Sigmoid colon (tissue), 4 donors: ENCODE data around the gene ZNF460.

Experiments used
- CTCF ChIP-seq, 4 experiments: fragments of 450-650 bp in 3 of 4; fragments of 200-600 bp in 1 of 4; IDR thresholded peaks; one replicate each; pipeline ENCODE4 v1.5.1; 2016 to 2019; ENCODE audit warnings: antibody characterized with exemption in 4 of 4, mild to moderate bottlenecking in 3 of 4, moderate library complexity in 2 of 4
- EP300 ChIP-seq, 4 donors: sonication (generic); formaldehyde crosslinking; IDR thresholded peaks; one replicate each; pipeline ENCODE4 v1.6.1; 2017; ENCODE audit warnings: antibody characterized with exemption in 4 of 4
- POLR2A ChIP-seq, 2 donors: fragments of 450-650 bp; IDR thresholded peaks; one replicate each; pipeline ENCODE4 v1.6.1; 2016; ENCODE audit warnings: antibody characterized with exemption in 2 of 2, mild to moderate bottlenecking in 2 of 2, moderate library complexity in 2 of 2
- POLR2AphosphoS5 ChIP-seq, 4 donors: sonication (generic); formaldehyde crosslinking; IDR thresholded peaks; one replicate each; pipeline ENCODE4 v1.6.1; 2017; ENCODE audit warnings: antibody characterized with exemption in 4 of 4

GRCh38 chr19:57239982-57240310, 40.3 kb upstream of the ZNF460 start:
- TF ChIP-seq POLR2AphosphoS5 (IDR thresholded peaks at IDR 0.05) (no peak), CTCF (IDR thresholded peaks at IDR 0.05) (no peak), POLR2A (IDR thresholded peaks at IDR 0.05) (no peak), EP300 (IDR thresholded peaks at IDR 0.05) (no peak)
